Adrenal gland (tissue), 12 donors: ENCODE data around the gene WHRN. TPM values are rescaled to one million over a fixed set of nuclear protein-coding genes. Genes with fewer than 3 reads are reported as not detected.

ENCODE experiments used
- DNase-seq, 7 donors: peaks; one replicate each; pipeline ENCODE4 v3.0.0-alpha.2; 2019 to 2020
- H3K27ac ChIP-seq, 5 donors: fragments of 200-600 bp; sonication (generic) in 4 of 5; 1 replicate in 3 of 5; 2 replicates in 2 of 5; pipeline versions ENCODE4 v1.5.1 to v1.8.0; 2016 to 2020; ENCODE audit warnings: mild to moderate bottlenecking in 1 of 5
- H3K27me3 ChIP-seq: fragments of 200-600 bp; 2 replicates; pipeline ENCODE4 v1.8.0; 2021
- H3K36me3 ChIP-seq, 2 donors: fragments of 200-600 bp; replicated peaks in 1 of 2; 1 replicate in 1 of 2; 2 replicates in 1 of 2; pipeline versions ENCODE4 v1.5.1 to v1.8.0; 2018 to 2022
- H3K4me1 ChIP-seq, 2 donors: fragments of 200-600 bp; replicated peaks in 1 of 2; 1 replicate in 1 of 2; 2 replicates in 1 of 2; pipeline versions ENCODE4 v1.5.1 to v1.8.0; 2018 to 2021
- H3K4me3 ChIP-seq, 4 donors: fragments of 200-600 bp; sonication (generic) in 3 of 4; one replicate each; pipeline ENCODE4 v1.5.1; 2016 to 2018
- H3K9me3 ChIP-seq, 3 donors: fragments of 200-600 bp; sonication (generic) in 1 of 3; replicated peaks in 1 of 3; 1 replicate in 2 of 3; 2 replicates in 1 of 3; pipeline versions ENCODE4 v1.5.1 to v1.8.0; 2016 to 2021
- CTCF ChIP-seq, 6 experiments: fragments of 450-650 bp in 4 of 6; fragments of 200-600 bp in 2 of 6; sonication (generic) in 1 of 6; IDR thresholded peaks; 1 replicate in 5 of 6; 2 replicates in 1 of 6; pipeline versions ENCODE4 v1.5.1 to v1.8.0; 2016 to 2021; ENCODE audit warnings: antibody characterized with exemption in 6 of 6, mild to moderate bottlenecking in 2 of 6, moderate library complexity in 1 of 6
- POLR2A ChIP-seq, 2 donors: fragments of 450-650 bp; IDR thresholded peaks; one replicate each; pipeline ENCODE4 v1.6.1; 2017; ENCODE audit warnings: antibody characterized with exemption in 2 of 2, mild to moderate bottlenecking in 2 of 2, moderate library complexity in 1 of 2
- WGBS, 4 donors: extraction: QIAGEN DNeasy Blood & Tissue Kit in 2 of 4; methylation state at CpG; one replicate each; pipeline versions ENCODE4 v1.1.5 to v1.1.7; 2013 to 2017; 5-methylcytosine and 5-hydroxymethylcytosine counted together
- intact Hi-C, 2 donors: fragments of 100-400 bp; cut with DNase I; formaldehyde crosslinking; loops; one replicate each; pipeline versions ENCODE4 v1.14.1 to v1.15.0; 2022 to 2023
- polyA plus RNA-seq, 3 donors: library from polyadenylated mRNA; stranded (reverse); fragments of 200-250 nt in 2 of 3; fragments of 350-450 nt in 1 of 3; fragmentation: Illumina TruSeq in 1 of 3; extraction: RNeasy Lipid Tissue Mini Kit (QIAGEN cat#74804) in 1 of 3; gene quantifications; one replicate each; pipeline ENCODE4 v1.2.3, GENCODE V29; 2013 to 2014
- total RNA-seq, 9 donors: library from RNA; depleted of rRNA in 4 of 9; stranded (reverse); fragments of >200 nt in 4 of 9; fragments of 120-200 nt in 1 of 9; fragmentation: NEBNext Ultra II Directional in 1 of 9; extraction: Animal tissue kit (Norgen Biotek cat#: 25700) in 1 of 9; gene quantifications; one replicate each; pipeline versions ENCODE4 v1.1.0 to v1.2.4, GENCODE V29; 2013 to 2023
- donor health status: healthy with polysubstance abuse.
- donor health status: Bipolar disorder and iron deficiency.
- donor health status: DM: yes; HTN: yes; CAD: no.
- donor health status: DM: no; HTN: no; CAD: no.
- donor health status: DM: no; HTN: no; CAD: no.
- donor health status: DM: yes; HTN: yes; CAD: no.

The WHRN gene
- total and polyA plus RNA-seq, 12 donors: 33.4 to 359 (median 96.4) TPM

- no peak for DNase-seq
- intact Hi-C loops: loop anchor here in 1 of 2 donors (10.0 kb wide), 1 partner anchor 63 kb away; the partner anchor contains the start of gene ATP6V1G1
- 58 to 68% (median 64%) methylated on average over 2 of the region's 2 CpGs for WGBS, 4 donors
Observed at GRCh38 chr9:114522286-114522685, 17.0 kb upstream of the WHRN start.

GRCh38 chr9:114521846-114522245, 16.6 kb upstream of the WHRN start:
- intact Hi-C loops: loop anchor here in 1 of 2 donors (10.0 kb wide), 1 partner anchor 63 kb away; the partner anchor contains the start of gene ATP6V1G1
- TF ChIP-seq POLR2A (IDR thresholded peaks at IDR 0.05) (no peak), CTCF (IDR thresholded peaks at IDR 0.05) (no peak)

More at GRCh38 chr9:114522286-114522685, 17.0 kb upstream of the WHRN start:
- TF ChIP-seq CTCF (IDR thresholded peaks at IDR 0.05) (no peak), POLR2A (IDR thresholded peaks at IDR 0.05) (no peak)
- Histone ChIP-seq H3K4me1 (no peaks in the 10 kb centered on the region), H3K4me3 (no peak overlapping the region), H3K36me3 (no peaks in the 10 kb centered on the region), H3K9me3 (no peaks in the 10 kb centered on the region), H3K27me3 (no peaks in the 10 kb centered on the region), H3K27ac (no peak overlapping the region)

GRCh38 chr9:114518599-114519022, 13.3 kb upstream of the WHRN start:
- WGBS, 4 donors: 75 to 83% (median 77%) methylated on average over 4 of the region's 4 CpGs
- H3K4me3 ChIP-seq: no peak overlapping the region
- intact Hi-C loops: no loop called here
- no peak for DNase-seq
- H3K27me3 ChIP-seq: no peaks in the 10 kb centered on the region
- H3K9me3 ChIP-seq: no peaks in the 10 kb centered on the region
- H3K4me1 ChIP-seq: peaks cover 11 to 15% of the 10 kb centered on the region in 2 donors
- no peaks in the 10 kb centered on the region for H3K36me3 ChIP-seq
- TF ChIP-seq CTCF (IDR thresholded peaks at IDR 0.05) (no peak), POLR2A (IDR thresholded peaks at IDR 0.05) (no peak)
- no peak overlapping the region for H3K27ac ChIP-seq

More at GRCh38 chr9:114521846-114522245, 16.6 kb upstream of the WHRN start:
- Histone ChIP-seq H3K27me3 (no peaks in the 10 kb centered on the region), H3K4me3 (no peak overlapping the region), H3K36me3 (no peaks in the 10 kb centered on the region), H3K9me3 (no peaks in the 10 kb centered on the region), H3K27ac (no peak overlapping the region), H3K4me1 (no peaks in the 10 kb centered on the region)
- peak in 1 of 7 donors; percentile 23 for DNase-seq

GRCh38 chr9:114518120-114518519, 12.8 kb upstream of the WHRN start:
- no peak for TF ChIP-seq CTCF (IDR thresholded peaks at IDR 0.05)
- TF ChIP-seq POLR2A (IDR thresholded peaks at IDR 0.05): no peak
- intact Hi-C loops: no loop called here
- no peak for DNase-seq
- WGBS, 4 donors: 89 to 100% (median 98%) methylated on average over 1 of the region's 1 CpG
- H3K4me1 ChIP-seq: peaks cover 11 to 15% of the 10 kb centered on the region in 2 donors
- no peak overlapping the region for H3K27ac ChIP-seq
- H3K27me3 ChIP-seq: no peaks in the 10 kb centered on the region
- no peak overlapping the region for H3K4me3 ChIP-seq
- H3K9me3 ChIP-seq: no peaks in the 10 kb centered on the region
- H3K36me3 ChIP-seq: no peaks in the 10 kb centered on the region
